NT2/D1 (cell line): ENCODE measurements around the gene CLCA2.

Experiments used
- SUZ12 ChIP-seq: IDR thresholded peaks from 2 replicates; pipeline ENCODE4 v1.6.1; 2011; ENCODE audit not compliant: insufficient read length, insufficient read depth; ENCODE audit errors: extremely low read depth
- YY1 ChIP-seq: IDR thresholded peaks from 2 replicates; pipeline ENCODE4 v1.6.1; 2011; ENCODE audit not compliant: insufficient read length, insufficient read depth

DNA sequence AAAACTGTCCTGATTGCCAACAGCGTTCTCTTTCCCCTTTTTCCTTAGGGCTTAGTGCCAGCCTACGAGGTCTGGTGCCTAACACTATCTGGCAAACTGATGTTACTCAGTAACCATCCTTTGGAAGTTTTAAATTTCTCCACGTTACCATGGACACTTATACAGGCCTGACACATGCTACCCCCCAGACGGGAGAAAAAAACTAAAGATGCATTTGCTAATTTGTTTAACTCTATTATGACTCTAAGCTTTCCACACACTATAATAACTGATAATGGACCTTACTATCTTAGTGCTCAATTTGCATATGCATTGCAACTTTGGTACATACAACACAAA lies 81.6 kb downstream of the CLCA2 start:
- TF ChIP-seq YY1 (no peak), SUZ12 (no peak)
